Measurements from ENCODE around the gene PHETA1. TPM values are rescaled to one million over a fixed set of nuclear protein-coding genes. Genes with fewer than 3 reads are reported as not detected.

The PHETA1 gene
- total and polyA plus RNA-seq, 12 donors: 11.9 to 41.6 (median 18.6) TPM

DNA sequence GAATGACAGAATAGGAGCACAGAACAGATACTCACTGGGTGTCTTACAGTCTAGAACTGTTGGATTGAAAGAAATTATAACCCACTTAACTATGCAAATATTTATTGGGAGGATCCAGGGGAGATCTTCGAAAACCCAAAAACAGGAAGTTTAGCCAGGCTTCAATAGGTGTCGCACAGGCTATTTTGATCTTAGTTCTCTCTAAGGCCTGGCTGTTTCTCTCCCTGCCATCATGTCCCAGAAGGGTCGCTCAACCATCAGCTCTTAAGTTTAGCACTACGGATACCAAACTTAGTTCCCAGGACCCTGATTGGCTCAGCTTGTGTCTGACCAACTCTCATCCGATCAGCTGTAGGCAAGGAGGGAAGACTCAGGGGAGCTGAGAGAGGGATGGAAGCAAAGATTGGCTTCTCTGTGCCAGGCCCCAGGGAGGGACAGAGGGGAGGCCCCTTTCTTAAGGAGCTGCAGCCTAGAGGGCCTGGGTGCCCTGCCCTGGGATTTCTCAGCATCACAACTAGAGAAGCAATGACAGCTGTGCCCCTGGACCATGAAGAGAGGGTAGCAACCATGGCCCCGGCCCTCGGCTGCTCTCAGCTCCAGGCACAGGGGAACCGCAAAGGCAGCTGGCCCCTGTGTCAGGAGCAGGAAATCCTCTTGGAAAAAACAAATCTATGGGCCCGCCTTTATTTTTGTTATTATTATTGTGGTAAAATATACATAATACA is 13.5 kb downstream of the PHETA1 start:
- TF ChIP-seq CTCF (IDR thresholded peaks at IDR 0.05): no peak
- ATAC-seq (no peak), DNase-seq (no peak)
- Histone ChIP-seq H3K27ac (no peak overlapping the region), H3K9me3 (no peaks in the 10 kb centered on the region), H3K4me1 (peaks cover 0 to 13% (median 1%) of the 10 kb centered on the region in 9 donors), H3K4me3 (no peak overlapping the region), H3K27me3 (no peaks in the 10 kb centered on the region), H3K36me3 (no peaks in the 10 kb centered on the region)
- intact Hi-C loops (cut with DNase I): no loop called here
- 74 to 78% methylated on average over 9 of the region's 9 CpGs for WGBS, 2 donors

DNA sequence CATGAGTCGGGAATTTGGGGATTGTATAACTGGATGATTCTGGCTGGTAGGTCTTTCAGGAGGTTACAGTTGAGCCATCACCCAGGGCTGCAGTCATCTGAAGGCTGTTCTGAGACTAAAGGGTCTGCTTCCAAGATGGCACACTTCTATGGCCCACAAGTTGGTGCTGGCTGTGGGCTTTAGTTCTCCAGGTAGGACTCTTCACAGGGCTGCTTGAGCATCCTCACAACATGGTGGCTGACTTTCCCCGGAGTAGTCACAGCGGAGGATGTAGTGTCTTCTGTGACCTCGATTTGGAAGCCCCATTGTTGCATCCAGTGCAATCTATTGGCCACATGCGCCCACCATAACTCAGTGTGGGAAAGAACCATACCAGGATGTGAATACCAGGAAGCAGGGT is 14.4 kb downstream of the PHETA1 start:
- intact Hi-C loops (cut with DNase I): no loop called here
- no peak for TF ChIP-seq CTCF (IDR thresholded peaks at IDR 0.05)
- 94 to 97% methylated on average over 5 of the region's 5 CpGs for WGBS, 2 donors

GRCh38 chr12:111353603-111354295 is 15.1 kb downstream of the PHETA1 start:
- intact Hi-C loops (cut with DNase I): no loop called here
- TF ChIP-seq CTCF (IDR thresholded peaks at IDR 0.05): no peak
- Histone ChIP-seq H3K36me3 (no peaks in the 10 kb centered on the region), H3K27ac (no peak overlapping the region), H3K9me3 (peaks cover 0 to 8% (median 0%) of the 10 kb centered on the region in 11 donors), H3K27me3 (no peaks in the 10 kb centered on the region), H3K4me3 (no peak overlapping the region), H3K4me1 (no peaks in the 10 kb centered on the region)
- DNase-seq: no peak
- no peak for ATAC-seq
- WGBS, 2 donors: 78 to 89% methylated on average over 5 of the region's 5 CpGs

More for the DNA sequence above, 14.4 kb downstream of the PHETA1 start:
- no peaks in the 10 kb centered on the region for H3K36me3 ChIP-seq
- H3K27ac ChIP-seq: no peak overlapping the region
- DNase-seq: no peak
- peaks cover 0 to 5% (median 0%) of the 10 kb centered on the region in 9 donors for H3K4me1 ChIP-seq
- H3K27me3 ChIP-seq: no peaks in the 10 kb centered on the region
- no peak for ATAC-seq
- peaks cover 0 to under 1% (median 0%) of the 10 kb centered on the region in 11 donors for H3K9me3 ChIP-seq
- no peak overlapping the region for H3K4me3 ChIP-seq

DNA sequence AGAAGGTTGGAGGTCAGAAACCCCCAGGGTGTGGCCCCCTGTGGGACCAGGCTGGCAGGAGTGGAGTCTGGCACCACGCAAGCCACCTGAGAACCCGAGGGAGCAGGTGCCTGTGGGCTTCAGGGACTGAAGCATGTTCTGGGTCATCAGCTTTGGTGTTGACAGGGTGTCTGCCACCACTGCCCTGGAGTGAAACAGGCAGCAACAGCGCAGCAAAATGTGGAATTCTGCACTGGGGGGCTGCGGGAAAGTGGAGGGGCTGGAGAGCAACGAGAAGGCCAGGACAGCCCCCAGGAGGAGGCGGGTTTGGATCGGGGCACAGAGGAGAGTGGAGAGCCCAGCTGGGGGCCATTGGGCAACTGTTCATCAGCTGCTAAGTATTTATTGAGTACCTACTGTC is 15.9 kb downstream of the PHETA1 start:
- TF ChIP-seq CTCF (IDR thresholded peaks at IDR 0.05): no peak
- no peak overlapping the region for H3K4me3 ChIP-seq
- H3K36me3 ChIP-seq: no peaks in the 10 kb centered on the region
- ATAC-seq (peak in 2 of 8 donors; percentile 13 to 31), DNase-seq (no peak)
- H3K4me1 ChIP-seq: no peaks in the 10 kb centered on the region
- intact Hi-C loops (cut with DNase I): no loop called here
- H3K9me3 ChIP-seq: peaks cover 0 to 15% (median 4%) of the 10 kb centered on the region in 11 donors
- no peak overlapping the region for H3K27ac ChIP-seq
- WGBS, 2 donors: 79 to 80% methylated on average over 7 of the region's 7 CpGs
- H3K27me3 ChIP-seq: no peaks in the 10 kb centered on the region

Data from heart right ventricle (tissue), 16 donors.